ENCODE measurements around the gene DOCK2.

GRCh38 chr5:169906745-169907649 is 269.9 kb downstream of the DOCK2 start:
- no peak for TF ChIP-seq SIN3A (conservative IDR thresholded peaks at IDR 0.05 in 1 of 2, IDR thresholded peaks at IDR 0.05 in 1 of 2; ENCODE audit: low read depth in 1 of 2, low read length in 2 of 2)
- TF ChIP-seq SP1 (IDR thresholded peaks at IDR 0.05; ENCODE audit: low read depth, low read length), result no peak
- TF ChIP-seq CREB1 (IDR thresholded peaks at IDR 0.05), result no peak
- no peak for TF ChIP-seq EZH2 (IDR thresholded peaks at IDR 0.05; ENCODE audit: low read depth, low read length, severe bottlenecking)
- no peak for TF ChIP-seq GTF2F1 (IDR thresholded peaks at IDR 0.05; ENCODE audit: borderline replicate concordance, low read depth, low read length)
- TF ChIP-seq POLR2A (IDR thresholded peaks at IDR 0.05; ENCODE audit: control extremely low read depth in 1 of 2, low read depth in 2 of 2, low read length in 2 of 2), result no peak
- TF ChIP-seq CEBPB (IDR thresholded peaks at IDR 0.05; ENCODE audit: low read depth, low read length), result no peak
